A549 (cell line): ENCODE measurements around the gene TULP1. TPM values are rescaled to one million over a fixed set of nuclear protein-coding genes. Genes with fewer than 3 reads are reported as not detected.

Experiments
- ATAC-seq, 2 experiments: fragments of 200-7000 bp in 1 of 2; fragments of >200 bp in 1 of 2; cut with Nextera tagmentation in 1 of 2; cut with Tn5 transposase in 1 of 2; 3 replicates each; pipeline versions ENCODE4 v1.8.0 to v1.9.1; 2018 to 2020; ENCODE audit warnings: mild to moderate bottlenecking in 1 of 2, moderate library complexity in 1 of 2
- CTCF ChIA-PET: fragments of 300-600 bp; sonication (Branson Sonifier 250); formaldehyde crosslinking; extraction: SDS; loops from one replicate; lab custom pipeline; 2021; ENCODE audit warnings: antibody characterized with exemption, inconsistent platforms; lab: Yijun Ruan, JAX
- POLR2A ChIA-PET: fragments of 350-600 bp; formaldehyde crosslinking; extraction: SDS; loops from one replicate; lab custom pipeline; 2021; ENCODE audit warnings: antibody characterized with exemption, inconsistent platforms; lab: Yijun Ruan, JAX
- DNase-seq, 2 experiments: peaks; one replicate each; pipeline versions ENCODE4 v3.0.0 to v3.0.0-alpha.2; 2011 to 2016; ENCODE audit warnings: low read depth in 1 of 2, low spot score in 1 of 2
- FAIRE-seq: peaks from 2 replicates; lab custom pipeline; 2011; peaks lifted over from hg19 to GRCh38; lab: Jason Lieb, UNC
- H3K27ac ChIP-seq, 2 experiments: fragments of >200 bp; sonication (Bioruptor Twin); formaldehyde crosslinking; 3 replicates each; pipeline ENCODE4 v1.5.1; 2016 to 2017
- H3K4me1 ChIP-seq: fragments of >200 bp; sonication (Bioruptor Twin); formaldehyde crosslinking; 3 replicates; pipeline ENCODE4 v1.6.1; 2016
- H3K4me2 ChIP-seq: fragments of >200 bp; sonication (Bioruptor Twin); formaldehyde crosslinking; 3 replicates; pipeline ENCODE4 v1.6.1; 2016
- H3K4me3 ChIP-seq: fragments of >200 bp; sonication (Bioruptor Twin); formaldehyde crosslinking; 3 replicates; pipeline ENCODE4 v1.5.1; 2016
- H3K9me3 ChIP-seq: fragments of >200 bp; sonication (Bioruptor Twin); formaldehyde crosslinking; 3 replicates; pipeline ENCODE4 v1.6.1; 2016
- BHLHE40 ChIP-seq: IDR thresholded peaks from 2 replicates; pipeline ENCODE4 v1.6.1; 2012; ENCODE audit warnings: low read depth, low read length, inconsistent platforms
- CBX8 ChIP-seq: fragments of 200-600 bp; sonication (generic); IDR thresholded peaks from 2 replicates; pipeline ENCODE4 v1.6.1; 2016
- CHD4 ChIP-seq: fragments of 200-600 bp; sonication (generic); IDR thresholded peaks from 2 replicates; pipeline ENCODE4 v1.6.1; 2016; ENCODE audit warnings: antibody characterized with exemption, mild to moderate bottlenecking, borderline replicate concordance
- EHMT2 ChIP-seq: fragments of 200-600 bp; sonication (generic); IDR thresholded peaks from 2 replicates; pipeline ENCODE4 v1.6.1; 2016; ENCODE audit warnings: antibody characterized with exemption, low read depth, mild to moderate bottlenecking, moderate library complexity
- FOSL2 ChIP-seq, 2 experiments: fragments of 450-650 bp in 1 of 2; fragments of >200 bp in 1 of 2; sonication (Bioruptor Twin) in 1 of 2; formaldehyde crosslinking; IDR thresholded peaks; 2 replicates each; pipeline versions ENCODE4 v1.5.0 to v1.6.1; 2016 to 2020; ENCODE audit warnings: mild to moderate bottlenecking in 1 of 2, moderate library complexity in 1 of 2
- HEYL ChIP-seq: fragments of 250-450 bp; sonication (Bioruptor Pico); IDR thresholded peaks from 2 replicates; pipeline ENCODE4 v1.8.0; 2021; ENCODE audit warnings: mild to moderate bottlenecking, moderate library complexity
- HOXA7 ChIP-seq: fragments of 250-450 bp; sonication (Bioruptor Pico); IDR thresholded peaks from 2 replicates; pipeline ENCODE4 v1.5.0; 2020; ENCODE audit warnings: mild to moderate bottlenecking, moderate library complexity
- KDM5A ChIP-seq: fragments of 200-600 bp; sonication (generic); IDR thresholded peaks from 2 replicates; pipeline ENCODE4 v1.6.1; 2016; ENCODE audit warnings: antibody characterized with exemption, mild to moderate bottlenecking
- MAFK ChIP-seq: fragments of 450-650 bp; IDR thresholded peaks from 2 replicates; pipeline ENCODE4 v1.6.1; 2014; ENCODE audit not compliant: partially characterized antibody
- MAZ ChIP-seq: fragments of 150-350 bp; IDR thresholded peaks from 2 replicates; pipeline ENCODE4 v1.6.1; 2014; ENCODE audit warnings: antibody characterized with exemption, low read depth, low read length, borderline replicate concordance
- NFE2L2 ChIP-seq: fragments of 150-350 bp; conservative IDR thresholded peaks from 2 replicates; pipeline ENCODE4 v1.6.1; 2014; ENCODE audit warnings: low read length
- NPAS2 ChIP-seq: fragments of 250-450 bp; sonication (Bioruptor Pico); IDR thresholded peaks from 2 replicates; pipeline ENCODE4 v1.8.0; 2022; ENCODE audit warnings: mild to moderate bottlenecking, moderate library complexity, borderline replicate concordance
- NR3C1 ChIP-seq: fragments of >200 bp; sonication (Bioruptor Twin); formaldehyde crosslinking; IDR thresholded peaks from 3 replicates; pipeline ENCODE4 v1.6.1; 2017
- POLR2AphosphoS2 ChIP-seq: conservative IDR thresholded peaks from 2 replicates; pipeline ENCODE4 v1.6.1; 2012; ENCODE audit warnings: low read length, improper control_type of control experiment, inconsistent platforms
- RFX5 ChIP-seq: fragments of 450-650 bp; IDR thresholded peaks from 2 replicates; pipeline ENCODE4 v1.7.1; 2014; ENCODE audit warnings: antibody characterized with exemption, mild to moderate bottlenecking, moderate library complexity
- SMC3 ChIP-seq: fragments of >200 bp; sonication (Bioruptor Twin); formaldehyde crosslinking; IDR thresholded peaks from 3 replicates; pipeline ENCODE4 v1.6.1; 2018; ENCODE audit warnings: inconsistent platforms
- SREBF2 ChIP-seq: fragments of 450-650 bp; IDR thresholded peaks from 2 replicates; pipeline ENCODE4 v1.6.1; 2014; ENCODE audit warnings: mild to moderate bottlenecking, moderate library complexity
- TFCP2L1 ChIP-seq: fragments of 250-450 bp; sonication (Bioruptor Pico); IDR thresholded peaks from 2 replicates; pipeline ENCODE4 v1.5.0; 2021; ENCODE audit warnings: mild to moderate bottlenecking
- ZC3H11A ChIP-seq: fragments of 450-650 bp; IDR thresholded peaks from 2 replicates; pipeline ENCODE4 v1.6.1; 2014; ENCODE audit warnings: antibody characterized with exemption, mild to moderate bottlenecking
- ZNF302 ChIP-seq: fragments of 250-450 bp; sonication (Bioruptor Pico); IDR thresholded peaks from 2 replicates; pipeline ENCODE4 v1.9.0; 2021; ENCODE audit warnings: inconsistent platforms, mild to moderate bottlenecking, moderate library complexity
- WGBS: methylation state at CpG from one replicate; pipeline ENCODE4 v1.1.6; 2017; ENCODE audit errors: missing lambda C conversion rate; 5-methylcytosine and 5-hydroxymethylcytosine counted together
- polyA plus RNA-seq, 4 experiments: library from polyadenylated mRNA; depleted of rRNA in 3 of 4; stranded (reverse); fragments of >200 nt; fragmentation: RNase III in 1 of 4; extraction: RNeasy Plus Mini Kit Qiagen cat#74134 plus additional on column Dnase treatment in 1 of 4; gene quantifications; 2 replicates in 3 of 4; 3 replicates in 1 of 4; pipeline ENCODE4 v1.2.3, GENCODE V29; 2011 to 2017
- TF ChIP-seq, protein P1 (sequence below): fragments of >200 bp; sonication (Bioruptor Twin); formaldehyde crosslinking; IDR thresholded peaks from 3 replicates; pipeline ENCODE4 v1.5.1; 2016
- TF ChIP-seq, protein P2 (sequence below): fragments of 200-600 bp; sonication (generic); IDR thresholded peaks from 2 replicates; pipeline ENCODE4 v1.6.1; 2016; ENCODE audit warnings: antibody characterized with exemption, mild to moderate bottlenecking, moderate library complexity
- TF ChIP-seq, protein P3 (sequence below): fragments of >200 bp; sonication (Bioruptor Twin); formaldehyde crosslinking; IDR thresholded peaks from 2 replicates; pipeline ENCODE4 v1.6.1; 2016
- TF ChIP-seq, protein P4 (sequence below): fragments of 250-450 bp; sonication (Bioruptor Pico); IDR thresholded peaks from 2 replicates; pipeline ENCODE4 v1.5.0; 2020; ENCODE audit warnings: low read depth, mild to moderate bottlenecking, moderate library complexity

Gene TULP1
- polyA plus RNA-seq, 2 of the 4 experiments (the other 2 are of a cell fraction), result not detected

DNA sequence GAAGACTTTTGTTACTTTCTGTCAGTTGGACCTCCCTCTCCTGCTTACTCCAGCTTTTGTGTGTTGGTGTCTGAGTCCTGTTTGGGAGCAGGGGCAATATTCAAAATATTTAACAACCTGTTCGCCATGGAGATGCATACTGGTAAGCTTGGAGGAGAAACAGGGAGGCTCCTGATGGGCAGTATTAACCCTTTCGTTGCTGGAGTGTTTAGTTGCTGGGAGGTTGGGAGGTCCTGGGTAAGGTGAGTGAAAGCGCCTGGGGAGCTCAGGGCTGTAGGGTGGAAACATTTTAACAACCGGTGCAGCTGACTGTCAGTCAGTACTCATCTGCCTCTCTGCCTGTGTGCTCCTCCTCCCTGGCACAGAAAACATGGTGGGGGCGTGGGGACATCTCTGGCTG, 4.2 kb downstream of the TULP1 start:
- ChIA-PET POLR2A (no interaction called here), CTCF (interaction anchor here (0.9 to 1.3 kb wide), 3 partner anchors 9 to 40 kb away, joined by 3 to 5 read pairs (median 4); partner anchors contain the start of gene RPL10A)
- FAIRE-seq (no peak), ATAC-seq (no peak), DNase-seq (no peak)
- TF ChIP-seq, protein P1, sequence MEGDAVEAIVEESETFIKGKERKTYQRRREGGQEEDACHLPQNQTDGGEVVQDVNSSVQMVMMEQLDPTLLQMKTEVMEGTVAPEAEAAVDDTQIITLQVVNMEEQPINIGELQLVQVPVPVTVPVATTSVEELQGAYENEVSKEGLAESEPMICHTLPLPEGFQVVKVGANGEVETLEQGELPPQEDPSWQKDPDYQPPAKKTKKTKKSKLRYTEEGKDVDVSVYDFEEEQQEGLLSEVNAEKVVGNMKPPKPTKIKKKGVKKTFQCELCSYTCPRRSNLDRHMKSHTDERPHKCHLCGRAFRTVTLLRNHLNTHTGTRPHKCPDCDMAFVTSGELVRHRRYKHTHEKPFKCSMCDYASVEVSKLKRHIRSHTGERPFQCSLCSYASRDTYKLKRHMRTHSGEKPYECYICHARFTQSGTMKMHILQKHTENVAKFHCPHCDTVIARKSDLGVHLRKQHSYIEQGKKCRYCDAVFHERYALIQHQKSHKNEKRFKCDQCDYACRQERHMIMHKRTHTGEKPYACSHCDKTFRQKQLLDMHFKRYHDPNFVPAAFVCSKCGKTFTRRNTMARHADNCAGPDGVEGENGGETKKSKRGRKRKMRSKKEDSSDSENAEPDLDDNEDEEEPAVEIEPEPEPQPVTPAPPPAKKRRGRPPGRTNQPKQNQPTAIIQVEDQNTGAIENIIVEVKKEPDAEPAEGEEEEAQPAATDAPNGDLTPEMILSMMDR, result no peak
- TF ChIP-seq EHMT2, result no peak
- TF ChIP-seq KDM5A, result no peak
- TF ChIP-seq NR3C1, result no peak
- TF ChIP-seq MAFK, result no peak
- TF ChIP-seq NFE2L2, result no peak
- TF ChIP-seq ZC3H11A, result no peak
- TF ChIP-seq CBX8, result no peak
- TF ChIP-seq, protein P2, sequence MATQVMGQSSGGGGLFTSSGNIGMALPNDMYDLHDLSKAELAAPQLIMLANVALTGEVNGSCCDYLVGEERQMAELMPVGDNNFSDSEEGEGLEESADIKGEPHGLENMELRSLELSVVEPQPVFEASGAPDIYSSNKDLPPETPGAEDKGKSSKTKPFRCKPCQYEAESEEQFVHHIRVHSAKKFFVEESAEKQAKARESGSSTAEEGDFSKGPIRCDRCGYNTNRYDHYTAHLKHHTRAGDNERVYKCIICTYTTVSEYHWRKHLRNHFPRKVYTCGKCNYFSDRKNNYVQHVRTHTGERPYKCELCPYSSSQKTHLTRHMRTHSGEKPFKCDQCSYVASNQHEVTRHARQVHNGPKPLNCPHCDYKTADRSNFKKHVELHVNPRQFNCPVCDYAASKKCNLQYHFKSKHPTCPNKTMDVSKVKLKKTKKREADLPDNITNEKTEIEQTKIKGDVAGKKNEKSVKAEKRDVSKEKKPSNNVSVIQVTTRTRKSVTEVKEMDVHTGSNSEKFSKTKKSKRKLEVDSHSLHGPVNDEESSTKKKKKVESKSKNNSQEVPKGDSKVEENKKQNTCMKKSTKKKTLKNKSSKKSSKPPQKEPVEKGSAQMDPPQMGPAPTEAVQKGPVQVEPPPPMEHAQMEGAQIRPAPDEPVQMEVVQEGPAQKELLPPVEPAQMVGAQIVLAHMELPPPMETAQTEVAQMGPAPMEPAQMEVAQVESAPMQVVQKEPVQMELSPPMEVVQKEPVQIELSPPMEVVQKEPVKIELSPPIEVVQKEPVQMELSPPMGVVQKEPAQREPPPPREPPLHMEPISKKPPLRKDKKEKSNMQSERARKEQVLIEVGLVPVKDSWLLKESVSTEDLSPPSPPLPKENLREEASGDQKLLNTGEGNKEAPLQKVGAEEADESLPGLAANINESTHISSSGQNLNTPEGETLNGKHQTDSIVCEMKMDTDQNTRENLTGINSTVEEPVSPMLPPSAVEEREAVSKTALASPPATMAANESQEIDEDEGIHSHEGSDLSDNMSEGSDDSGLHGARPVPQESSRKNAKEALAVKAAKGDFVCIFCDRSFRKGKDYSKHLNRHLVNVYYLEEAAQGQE, result no peak
- TF ChIP-seq MAZ, result no peak
- TF ChIP-seq SREBF2, result no peak
- no peak for TF ChIP-seq BHLHE40
- no peak for TF ChIP-seq FOSL2 (IDR thresholded peaks at IDR 0.05)
- no peak for TF ChIP-seq FOSL2 (CRISPR knock-in tag; IDR thresholded peaks at IDR 0.05)
- TF ChIP-seq, protein P3, sequence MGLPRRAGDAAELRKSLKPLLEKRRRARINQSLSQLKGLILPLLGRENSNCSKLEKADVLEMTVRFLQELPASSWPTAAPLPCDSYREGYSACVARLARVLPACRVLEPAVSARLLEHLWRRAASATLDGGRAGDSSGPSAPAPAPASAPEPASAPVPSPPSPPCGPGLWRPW, result no peak
- TF ChIP-seq SMC3, result no peak
- TF ChIP-seq POLR2AphosphoS2, result no peak
- TF ChIP-seq CHD4, result no peak
- Histone ChIP-seq H3K9me3 (no peaks in the 10 kb centered on the region), H3K4me2 (no peak overlapping the region), H3K4me1 (no peaks in the 10 kb centered on the region), H3K27ac (no peak overlapping the region), H3K4me3 (no peak overlapping the region)
- 46% methylated on average over 5 of the region's 5 CpGs for WGBS

DNA sequence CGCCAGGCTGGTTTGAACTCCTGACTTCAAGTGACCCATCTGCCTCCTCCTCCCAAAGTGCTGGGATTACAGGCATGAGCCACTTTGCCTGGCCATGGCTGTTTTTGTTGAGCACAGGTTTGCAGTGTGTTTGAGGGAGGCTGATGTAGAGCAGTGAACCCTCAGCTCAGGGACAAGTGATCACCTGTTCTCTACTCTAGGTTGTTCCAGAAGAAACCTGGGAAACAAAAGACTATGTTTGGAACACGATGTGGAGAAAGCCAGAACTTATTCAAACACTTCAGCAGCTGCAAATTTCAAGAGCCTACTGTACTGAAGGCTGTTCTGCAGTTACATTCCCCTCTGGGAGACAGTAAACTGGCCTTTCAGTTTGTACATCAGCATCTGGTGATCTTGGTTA, 4.7 kb downstream of the TULP1 start:
- WGBS, result 44% methylated on average over 2 of the region's 2 CpGs
- ATAC-seq, result no peak
- DNase-seq, result no peak
- no peak overlapping the region for H3K27ac ChIP-seq
- no peaks in the 10 kb centered on the region for H3K9me3 ChIP-seq
- TF ChIP-seq NFE2L2 (no peak), NPAS2 (no peak), ZNF302 (no peak), HEYL (no peak), RFX5 (no peak), HOXA7 (CRISPR knock-in tag) (no peak), TFCP2L1 (no peak), CHD4 (no peak), ZC3H11A (no peak)
- TF ChIP-seq, protein P2, result no peak
- TF ChIP-seq, protein P4, sequence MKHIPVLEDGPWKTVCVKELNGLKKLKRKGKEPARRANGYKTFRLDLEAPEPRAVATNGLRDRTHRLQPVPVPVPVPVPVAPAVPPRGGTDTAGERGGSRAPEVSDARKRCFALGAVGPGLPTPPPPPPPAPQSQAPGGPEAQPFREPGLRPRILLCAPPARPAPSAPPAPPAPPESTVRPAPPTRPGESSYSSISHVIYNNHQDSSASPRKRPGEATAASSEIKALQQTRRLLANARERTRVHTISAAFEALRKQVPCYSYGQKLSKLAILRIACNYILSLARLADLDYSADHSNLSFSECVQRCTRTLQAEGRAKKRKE, result no peak
- H3K4me1 ChIP-seq, result no peaks in the 10 kb centered on the region
- ChIA-PET CTCF (interaction anchor here (0.9 to 1.3 kb wide), 3 partner anchors 9 to 40 kb away, joined by 3 to 5 read pairs (median 4); partner anchors contain the start of gene RPL10A), POLR2A (no interaction called here)
- no peak for FAIRE-seq
- H3K4me3 ChIP-seq, result no peak overlapping the region
- H3K4me2 ChIP-seq, result no peak overlapping the region
